H9 (cell line): Measurements from ENCODE around the gene MYL11. TPM values are rescaled to one million over a fixed set of nuclear protein-coding genes. Genes with fewer than 3 reads are reported as not detected.

ENCODE experiments used
- DNase-seq: peaks from one replicate; pipeline ENCODE4 v3.0.0-alpha.2; 2017
- H2AFZ ChIP-seq: one replicate; pipeline ENCODE4 v1.6.1; 2013; ENCODE audit warnings: mild to moderate bottlenecking, low read length, control low read depth, moderate library complexity
- H2AK5ac ChIP-seq: 2 replicates; pipeline ENCODE4 v1.6.1; 2013; ENCODE audit warnings: low read length, control low read depth, mixed read lengths; ENCODE audit not compliant: insufficient read length
- H2BK120ac ChIP-seq: one replicate; pipeline ENCODE4 v1.6.1; 2013; ENCODE audit warnings: low read depth, mild to moderate bottlenecking, low read length, control low read depth, inconsistent platforms; ENCODE audit not compliant: poor library complexity, severe bottlenecking
- H2BK12ac ChIP-seq: 2 replicates; pipeline ENCODE4 v1.6.1; 2013; ENCODE audit warnings: low read length, control low read depth, mixed read lengths, low read depth; ENCODE audit not compliant: insufficient read length
- H2BK15ac ChIP-seq: 2 replicates; pipeline ENCODE4 v1.6.1; 2013; ENCODE audit warnings: low read depth, low read length, control low read depth
- H2BK20ac ChIP-seq: one replicate; pipeline ENCODE4 v1.6.1; 2013; ENCODE audit warnings: low read depth, mild to moderate bottlenecking, low read length, control low read depth, inconsistent platforms; ENCODE audit not compliant: poor library complexity, severe bottlenecking
- H2BK5ac ChIP-seq: 2 replicates; pipeline ENCODE4 v1.6.1; 2013; ENCODE audit warnings: low read length, control low read depth, mixed read lengths; ENCODE audit not compliant: insufficient read length
- H3K14ac ChIP-seq: 2 replicates; pipeline ENCODE4 v1.6.1; 2013; ENCODE audit warnings: low read length, control low read depth; ENCODE audit not compliant: insufficient read depth
- H3K18ac ChIP-seq: 2 replicates; pipeline ENCODE4 v1.6.1; 2013; ENCODE audit warnings: low read depth, mild to moderate bottlenecking, mixed read lengths, low read length, control low read depth; ENCODE audit not compliant: insufficient read length
- H3K23ac ChIP-seq: 2 replicates; pipeline ENCODE4 v1.6.1; 2013; ENCODE audit warnings: low read length, control low read depth, mixed read lengths, low read depth; ENCODE audit not compliant: insufficient read length
- H3K23me2 ChIP-seq: 2 replicates; pipeline ENCODE4 v1.6.1; 2013; ENCODE audit warnings: low read depth, mild to moderate bottlenecking, mixed read lengths, low read length, control low read depth; ENCODE audit not compliant: insufficient read length, poor library complexity, severe bottlenecking
- H3K27ac ChIP-seq: 2 replicates; pipeline ENCODE4 v1.5.1; 2013; ENCODE audit warnings: low read length, control low read depth, mixed read lengths, low read depth; ENCODE audit not compliant: insufficient read length
- H3K27me3 ChIP-seq: 2 replicates; pipeline ENCODE4 v1.6.1; 2013; ENCODE audit warnings: low read length, control low read depth, inconsistent platforms; ENCODE audit not compliant: insufficient read depth
- H3K4ac ChIP-seq: 2 replicates; pipeline ENCODE4 v1.6.1; 2013; ENCODE audit warnings: low read depth, mild to moderate bottlenecking, control low read depth, inconsistent platforms, low read length, moderate library complexity
- H3K4me1 ChIP-seq: 2 replicates; pipeline ENCODE4 v1.6.1; 2013; ENCODE audit warnings: low read length, control low read depth, inconsistent platforms; ENCODE audit not compliant: insufficient read depth
- H3K4me2 ChIP-seq: 2 replicates; pipeline ENCODE4 v1.6.1; 2013; ENCODE audit warnings: low read length, control low read depth, mixed read lengths; ENCODE audit not compliant: insufficient read length, insufficient read depth
- H3K56ac ChIP-seq: 2 replicates; pipeline ENCODE4 v1.6.1; 2013; ENCODE audit warnings: low read depth, mild to moderate bottlenecking, mixed read lengths, low read length, control low read depth; ENCODE audit not compliant: insufficient read length
- H3K79me1 ChIP-seq: 2 replicates; pipeline ENCODE4 v1.6.1; 2013; ENCODE audit warnings: low read depth, mild to moderate bottlenecking, moderate library complexity, low read length, control low read depth, inconsistent platforms; ENCODE audit not compliant: insufficient read depth, poor library complexity, severe bottlenecking
- H3K79me2 ChIP-seq: 2 replicates; pipeline ENCODE4 v1.6.1; 2013; ENCODE audit warnings: low read length, control low read depth, inconsistent platforms; ENCODE audit not compliant: insufficient read depth
- H3K9ac ChIP-seq: 2 replicates; pipeline ENCODE4 v1.6.1; 2013; ENCODE audit warnings: low read length, control low read depth, mixed read lengths; ENCODE audit not compliant: insufficient read length; ENCODE audit errors: extremely low read depth
- H3K9me3 ChIP-seq: one replicate; pipeline ENCODE4 v1.6.1; 2013; ENCODE audit warnings: low read depth, low read length, inconsistent platforms; ENCODE audit not compliant: control insufficient read depth
- H3T11ph ChIP-seq: one replicate; pipeline ENCODE4 v1.6.1; 2013; ENCODE audit warnings: mild to moderate bottlenecking, low read length, control low read depth, inconsistent platforms
- H4K20me1 ChIP-seq: one replicate; pipeline ENCODE4 v1.6.1; 2013; ENCODE audit not compliant: control insufficient read depth, insufficient read length, insufficient read depth
- H4K5ac ChIP-seq: 2 replicates; pipeline ENCODE4 v1.6.1; 2013; ENCODE audit warnings: low read depth, mild to moderate bottlenecking, mixed read lengths, low read length, control low read depth; ENCODE audit not compliant: insufficient read length
- H4K8ac ChIP-seq: replicated peaks from 2 replicates; pipeline ENCODE4 v1.6.1; 2013; ENCODE audit warnings: low read length, control low read depth, mixed read lengths, low read depth; ENCODE audit not compliant: insufficient read length
- H4K91ac ChIP-seq: 2 replicates; pipeline ENCODE4 v1.6.1; 2013; ENCODE audit warnings: low read depth, mild to moderate bottlenecking, moderate library complexity, mixed read lengths, low read length, control low read depth; ENCODE audit not compliant: insufficient read length
- H3K27ac Mint-ChIP-seq, 3 experiments: 2 replicates in 2 of 3; 3 replicates in 1 of 3; pipeline ENCODE4 v1.8.0; 2020 to 2021; ENCODE audit warnings: mixed read lengths in 3 of 3, mild to moderate bottlenecking in 1 of 3, moderate library complexity in 1 of 3
- H3K27me3 Mint-ChIP-seq: 2 replicates; pipeline ENCODE4 v1.8.0; 2021; ENCODE audit warnings: low read depth, mild to moderate bottlenecking, moderate library complexity, mixed read lengths
- H3K36me3 Mint-ChIP-seq, 3 experiments: 2 replicates in 2 of 3; 3 replicates in 1 of 3; pipeline ENCODE4 v1.8.0; 2020 to 2021; ENCODE audit warnings: low read depth in 3 of 3, mixed read lengths in 3 of 3; ENCODE audit not compliant: insufficient read depth in 1 of 3
- H3K4me1 Mint-ChIP-seq, 2 experiments: 2 replicates each; pipeline ENCODE4 v1.8.0; 2020; ENCODE audit warnings: mixed read lengths in 2 of 2
- H3K4me3 Mint-ChIP-seq, 2 experiments: 2 replicates in 1 of 2; 3 replicates in 1 of 2; pipeline ENCODE4 v1.8.0; 2020 to 2021; ENCODE audit warnings: mild to moderate bottlenecking in 2 of 2, mixed read lengths in 2 of 2, moderate library complexity in 1 of 2
- H3K9me3 Mint-ChIP-seq, 2 experiments: 2 replicates in 1 of 2; 3 replicates in 1 of 2; pipeline ENCODE4 v1.8.0; 2020; ENCODE audit warnings: mild to moderate bottlenecking in 2 of 2, mixed read lengths in 2 of 2, moderate library complexity in 1 of 2
- CTCF ChIP-seq: fragments of 200-600 bp; sonication (generic); conservative IDR thresholded peaks from 3 replicates; pipeline ENCODE4 v1.8.0; 2021; ENCODE audit warnings: antibody characterized with exemption, mild to moderate bottlenecking
- WGBS: extraction: QIAGEN DNeasy Blood & Tissue Kit; methylation state at CpG from one replicate; pipeline ENCODE4 v1.1.7; 2013; ENCODE audit warnings: missing lambda C conversion rate, low lambda C conversion rate, mixed read lengths; ENCODE audit not compliant: insufficient read length; ENCODE audit errors: extremely low coverage; 5-methylcytosine and 5-hydroxymethylcytosine counted together
- total RNA-seq: library from RNA; stranded (reverse); gene quantifications from 2 replicates; pipeline ENCODE4 v1.2.1, GENCODE V29; 2021

Gene MYL11
- total RNA-seq, 1 experiment from 2014 or later = 0.70 TPM

- Histone ChIP-seq H3K27ac (no peak overlapping the region), H2BK120ac (no peak overlapping the region), H2AFZ (no peak overlapping the region), H4K8ac (no peak overlapping the region), H3K4me2 (peak overlapping the region; percentile 80), H3K23ac (no peak overlapping the region), H3K27me3 (no peaks in the 10 kb centered on the region), H3K79me2 (no peaks in the 10 kb centered on the region; the same call in none of the 2 replicates), H4K5ac (no peak overlapping the region), H3T11ph (no peak overlapping the region), H2AK5ac (no peak overlapping the region), H4K91ac (no peak overlapping the region), H3K4ac (no peak overlapping the region), H3K18ac (no peak overlapping the region), H3K9ac (peak overlapping the region; percentile 34), H2BK12ac (no peak overlapping the region), H3K79me1 (peaks cover 3% of the 10 kb centered on the region), H3K23me2 (peaks cover 10% of the 10 kb centered on the region), H3K56ac (no peak overlapping the region), H2BK15ac (no peak overlapping the region), H4K20me1 (no peaks in the 10 kb centered on the region), H3K14ac (no peak overlapping the region), H3K9me3 (no peaks in the 10 kb centered on the region), H2BK20ac (no peak overlapping the region), H3K4me1 (peaks cover 6% of the 10 kb centered on the region), H2BK5ac (no peak overlapping the region)
- WGBS = no CpG with 5 or more reads among the region's 8 CpGs
- Mint-ChIP-seq H3K9me3 (peaks cover 0 to 3% of the 10 kb centered on the region in 2 experiments; a peak in 3 of 5 replicates), H3K4me1 (peaks cover 32 to 34% of the 10 kb centered on the region in 2 experiments), H3K27ac (peak overlapping the region in 1 of 3 experiments; percentile 33; a peak in 3 of 7 replicates), H3K4me3 (peak overlapping the region; percentile 75 to 84), H3K36me3 (peaks cover 6 to 19% (median 16%) of the 10 kb centered on the region in 3 experiments; a peak in 6 of 7 replicates), H3K27me3 (peaks cover 2% of the 10 kb centered on the region; the same call in 1 of the 2 replicates)
- TF ChIP-seq CTCF = no peak
- no peak for DNase-seq
Measured at GRCh38 chr16:30368122-30368791, 6.3 kb upstream of the MYL11 start.
